Activated CD8-positive, alpha-beta T cell treated with anti-CD3 and anti-CD28 coated beads, Interleukin-2, amount 10 ng/mL, durations not matched to agents 7 days and 5 days (primary cell): Measurements from ENCODE around the gene CD9. TPM values are rescaled to one million over a fixed set of nuclear protein-coding genes. Genes with fewer than 3 reads are reported as not detected.

ENCODE experiments used
- ATAC-seq: fragments of 150-1000 bp; cut with Tn5 transposase; one replicate; pipeline ENCODE4 v1.10.0; 2021; ENCODE audit warnings: moderate library complexity
- CTCF ChIA-PET: fragments of 350-600 bp; sonication (Branson Sonifier 250); formaldehyde crosslinking; loops from one replicate; lab custom pipeline; 2021; ENCODE audit warnings: antibody characterized with exemption; lab: Charles Lee
- POLR2A ChIA-PET: fragments of 350-600 bp; sonication (Branson Sonifier 250); formaldehyde crosslinking; loops from one replicate; lab custom pipeline; 2021; ENCODE audit warnings: antibody characterized with exemption; lab: Charles Lee
- DNase-seq: peaks from one replicate; pipeline ENCODE4 v3.0.0-alpha.2; 2020
- H3K27ac Mint-ChIP-seq: one replicate; pipeline ENCODE4 v1.8.0; 2021; ENCODE audit warnings: mild to moderate bottlenecking, mixed read lengths
- H3K27me3 Mint-ChIP-seq: one replicate; pipeline ENCODE4 v1.8.0; 2021; ENCODE audit warnings: low read depth, mixed read lengths
- H3K36me3 Mint-ChIP-seq: one replicate; pipeline ENCODE4 v1.8.0; 2021; ENCODE audit warnings: low read depth, mixed read lengths
- H3K4me1 Mint-ChIP-seq: one replicate; pipeline ENCODE4 v1.8.0; 2021; ENCODE audit warnings: low read depth, mixed read lengths
- H3K4me3 Mint-ChIP-seq: one replicate; pipeline ENCODE4 v1.8.0; 2021; ENCODE audit warnings: mild to moderate bottlenecking, mixed read lengths
- H3K9me3 Mint-ChIP-seq: one replicate; pipeline ENCODE4 v1.8.0; 2022; ENCODE audit warnings: mixed read lengths; ENCODE audit not compliant: insufficient read depth
- total RNA-seq, 2 experiments: library from RNA; stranded (reverse); gene quantifications; one replicate each; pipeline ENCODE4 v1.2.3, GENCODE V29; 2021

CD9 gene
- total RNA-seq, 2 experiments from 2014 or later, result 11.6 to 11.9 TPM

GRCh38 chr12:6274231-6275221 is 74.3 kb downstream of the CD9 start:
- Mint-ChIP-seq H3K27ac (no peak overlapping the region), H3K9me3 (no peaks in the 10 kb centered on the region), H3K27me3 (peaks cover 17% of the 10 kb centered on the region), H3K4me1 (peaks cover 9% of the 10 kb centered on the region), H3K36me3 (no peaks in the 10 kb centered on the region), H3K4me3 (no peak overlapping the region)
- CTCF ChIA-PET, result interaction anchor here (1.3 to 2.7 kb wide), 3 partner anchors 10 to 79 kb away, joined by 3 to 10 read pairs (median 7); no protein-coding TSS in a partner anchor
- ATAC-seq (no peak), DNase-seq (no peak)
- POLR2A ChIA-PET, result no interaction called here

DNA sequence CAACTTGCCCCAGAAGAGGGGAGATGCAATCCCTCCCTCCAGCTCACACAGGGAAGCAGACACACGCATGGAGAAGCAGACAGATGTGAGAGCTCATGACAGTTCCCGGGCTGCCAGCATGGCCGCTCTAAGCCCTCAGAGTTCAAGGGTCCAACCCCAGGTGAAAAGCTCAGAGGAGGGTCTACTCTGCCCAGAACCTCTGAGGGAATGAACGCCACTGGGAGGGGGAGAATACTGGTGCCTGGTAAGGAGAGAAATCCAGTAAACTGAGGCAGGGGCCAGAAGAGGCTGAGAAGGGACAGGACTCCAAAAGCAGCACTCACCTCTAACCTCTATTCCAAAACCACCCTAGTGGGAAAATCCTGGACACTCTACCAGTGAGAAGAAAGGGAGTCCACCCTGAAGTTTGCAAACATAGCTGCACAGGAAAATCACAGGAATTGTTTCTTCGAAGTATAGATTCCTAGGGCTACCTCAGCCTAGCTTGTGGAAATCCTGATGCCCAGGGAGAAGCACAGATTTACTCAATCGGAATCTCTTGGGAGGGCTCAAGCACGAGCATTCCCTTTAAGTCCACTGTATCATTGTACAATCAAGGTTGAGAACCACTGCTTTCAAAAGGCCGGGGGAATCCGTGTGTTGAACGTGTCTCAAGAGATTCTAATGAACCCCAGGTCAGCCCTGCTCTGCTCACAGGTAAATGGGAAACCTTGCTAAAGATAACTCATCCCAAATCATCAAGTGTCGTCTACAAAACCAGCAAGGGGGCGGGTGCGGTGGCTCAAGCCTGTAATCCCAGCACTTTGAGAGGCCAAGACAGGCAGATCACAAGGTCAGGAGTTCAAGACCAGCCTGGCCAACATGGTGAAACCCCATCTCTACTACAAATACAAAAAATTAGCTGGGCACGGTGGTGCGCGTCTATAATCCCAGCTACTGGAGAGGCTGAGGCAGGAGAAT is 76.0 kb downstream of the CD9 start:
- no peak for DNase-seq
- POLR2A ChIA-PET, result interaction anchor here (0.5 kb wide), 1 partner anchor 1341 kb away, joined by 3 read pairs; no protein-coding TSS in a partner anchor
- Mint-ChIP-seq H3K4me3 (no peak overlapping the region), H3K4me1 (peaks cover 9% of the 10 kb centered on the region), H3K36me3 (no peaks in the 10 kb centered on the region), H3K9me3 (no peaks in the 10 kb centered on the region), H3K27ac (no peak overlapping the region), H3K27me3 (peaks cover 22% of the 10 kb centered on the region)
- ATAC-seq, result no peak
- CTCF ChIA-PET, result interaction anchor here (1.0 to 4.0 kb wide), 9 partner anchors 10 to 288 kb away, joined by 3 to 64 read pairs (median 5); no protein-coding TSS in a partner anchor

DNA sequence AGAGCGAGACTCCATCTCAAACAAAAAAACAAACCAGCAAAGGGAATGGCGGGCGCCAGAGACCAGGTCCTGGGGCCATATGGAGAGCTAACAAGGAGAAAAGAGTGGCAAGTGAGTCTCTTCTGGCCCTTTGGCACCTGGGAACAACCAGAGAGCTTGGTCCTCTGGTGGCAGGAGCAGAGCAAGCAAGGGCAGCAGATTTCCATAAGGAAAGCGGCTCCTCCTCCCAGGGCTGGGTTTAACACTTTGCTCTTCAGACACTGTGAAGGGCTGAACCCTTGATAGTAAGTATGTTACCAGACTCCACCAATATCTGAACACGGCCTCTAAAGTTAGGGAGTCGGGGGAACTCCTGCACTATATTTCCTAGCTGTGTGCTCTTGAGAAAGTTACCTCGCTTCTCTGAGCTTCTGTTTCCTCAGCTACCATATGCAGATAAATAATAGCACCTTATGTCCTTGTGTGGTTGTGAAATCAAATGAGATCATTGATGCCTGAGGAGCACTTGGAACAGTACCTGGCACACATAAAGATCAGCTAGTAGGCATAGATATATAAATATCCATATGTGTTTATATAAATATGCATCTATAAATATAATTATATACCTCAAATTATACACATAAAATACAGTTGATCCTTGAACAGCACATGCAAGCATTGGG is 76.9 kb downstream of the CD9 start:
- POLR2A ChIA-PET, result interaction anchor here (1.2 kb wide), 1 partner anchor 285 kb away, joined by 3 read pairs; no protein-coding TSS in a partner anchor
- Mint-ChIP-seq H3K27me3 (peaks cover 20% of the 10 kb centered on the region), H3K4me1 (peaks cover 9% of the 10 kb centered on the region), H3K36me3 (no peaks in the 10 kb centered on the region), H3K9me3 (no peaks in the 10 kb centered on the region), H3K27ac (no peak overlapping the region), H3K4me3 (no peak overlapping the region)
- DNase-seq, result no peak
- CTCF ChIA-PET, result interaction anchor here (0.8 to 4.0 kb wide), 13 partner anchors 9 to 289 kb away, joined by 3 to 64 read pairs (median 4); no protein-coding TSS in a partner anchor
- no peak for ATAC-seq

DNA sequence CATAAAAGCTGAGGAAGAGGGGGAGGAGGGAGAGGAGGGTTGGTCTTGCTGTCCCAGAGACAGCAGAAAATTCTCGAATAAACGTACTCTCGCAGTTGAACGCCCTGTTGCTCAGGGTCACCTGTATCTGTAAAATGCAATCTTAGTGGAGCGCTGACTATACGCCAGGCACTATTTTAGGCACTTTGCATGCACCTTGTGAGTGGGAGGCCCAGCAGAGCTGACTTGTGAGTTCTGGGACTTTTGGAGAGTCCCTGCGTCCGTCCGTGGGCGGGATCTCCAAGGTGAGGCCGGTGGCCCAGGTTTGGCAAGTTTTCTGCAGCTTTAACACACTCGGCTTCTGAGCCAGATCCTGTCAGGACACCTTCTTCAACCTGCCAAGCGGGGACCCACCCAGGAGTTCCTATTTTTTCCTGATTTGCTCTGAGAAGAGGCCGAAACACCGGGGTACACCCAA is 77.8 kb downstream of the CD9 start:
- H3K9me3 Mint-ChIP-seq, result no peaks in the 10 kb centered on the region
- peak overlapping the region; percentile 61 for H3K27ac Mint-ChIP-seq
- peaks cover 19% of the 10 kb centered on the region for H3K27me3 Mint-ChIP-seq
- peak overlapping the region; percentile 71 for H3K4me3 Mint-ChIP-seq
- H3K36me3 Mint-ChIP-seq, result no peaks in the 10 kb centered on the region
- peaks cover 9% of the 10 kb centered on the region for H3K4me1 Mint-ChIP-seq
- POLR2A ChIA-PET, result interaction anchor here (1.2 kb wide), 1 partner anchor 286 kb away, joined by 3 read pairs; no protein-coding TSS in a partner anchor
- ATAC-seq (no peak), DNase-seq (no peak)
- CTCF ChIA-PET, result interaction anchor here (0.8 to 4.0 kb wide), 19 partner anchors 11 to 290 kb away, joined by 3 to 64 read pairs (median 5); partner anchors contain the start of gene CD9

- no peak overlapping the region for H3K27ac Mint-ChIP-seq
- POLR2A ChIA-PET, result no interaction called here
- peak overlapping the region; percentile 71 for H3K4me3 Mint-ChIP-seq
- H3K4me1 Mint-ChIP-seq, result peaks cover 9% of the 10 kb centered on the region
- H3K36me3 Mint-ChIP-seq, result no peaks in the 10 kb centered on the region
- H3K9me3 Mint-ChIP-seq, result no peaks in the 10 kb centered on the region
- DNase-seq (peak; percentile 84), ATAC-seq (peak; percentile 97)
- CTCF ChIA-PET, result interaction anchor here (0.6 to 4.0 kb wide), 47 partner anchors 8 to 1630 kb away, joined by 3 to 64 read pairs (median 4); partner anchors contain the start of genes AKAP3, CD9 and NDUFA9
- H3K27me3 Mint-ChIP-seq, result peaks cover 19% of the 10 kb centered on the region
Observed at GRCh38 chr12:6278439-6279255, 78.4 kb downstream of the CD9 start.

- Mint-ChIP-seq H3K27ac (no peak overlapping the region), H3K4me3 (peak overlapping the region; percentile 25), H3K9me3 (no peaks in the 10 kb centered on the region), H3K4me1 (peaks cover 9% of the 10 kb centered on the region), H3K36me3 (no peaks in the 10 kb centered on the region), H3K27me3 (peaks cover 19% of the 10 kb centered on the region)
- ATAC-seq (no peak), DNase-seq (no peak)
- POLR2A ChIA-PET, result no interaction called here
- CTCF ChIA-PET, result interaction anchor here (0.6 to 4.0 kb wide), 41 partner anchors 8 to 1630 kb away, joined by 3 to 64 read pairs (median 4); partner anchors contain the start of genes AKAP3, CD9 and NDUFA9
Observed at GRCh38 chr12:6279256-6279628, 79.0 kb downstream of the CD9 start.

GRCh38 chr12:6279631-6280030 is 79.4 kb downstream of the CD9 start:
- Mint-ChIP-seq H3K36me3 (no peaks in the 10 kb centered on the region), H3K4me1 (peaks cover 9% of the 10 kb centered on the region), H3K27me3 (peaks cover 19% of the 10 kb centered on the region), H3K27ac (no peak overlapping the region), H3K4me3 (no peak overlapping the region), H3K9me3 (no peaks in the 10 kb centered on the region)
- ATAC-seq (no peak), DNase-seq (no peak)
- ChIA-PET CTCF (interaction anchor here (0.8 to 4.0 kb wide), 21 partner anchors 7 to 1631 kb away, joined by 3 to 64 read pairs (median 4); partner anchors contain the start of genes AKAP3, CD9 and NDUFA9), POLR2A (no interaction called here)

DNA sequence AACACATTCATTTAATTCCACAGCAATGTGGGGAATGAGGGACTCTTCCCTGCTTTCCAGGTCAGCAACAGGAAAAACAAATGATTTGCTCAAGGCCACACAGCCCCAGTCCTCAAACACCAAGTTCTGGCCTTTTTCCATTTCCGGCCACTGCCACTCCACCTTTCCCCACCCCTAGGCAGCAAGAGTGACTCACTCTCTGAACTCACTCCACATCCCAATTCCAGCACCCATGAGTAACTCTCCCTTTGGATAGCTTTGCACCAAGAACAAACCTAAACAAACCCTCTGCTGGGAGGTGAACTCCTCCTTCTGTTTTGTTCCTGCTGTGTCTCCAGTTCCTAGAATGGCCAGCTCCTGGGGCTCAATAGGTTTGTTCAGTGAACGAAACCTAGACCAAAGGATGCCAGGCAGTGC is 79.9 kb downstream of the CD9 start:
- no peak for ATAC-seq
- Mint-ChIP-seq H3K4me1 (peaks cover 12% of the 10 kb centered on the region), H3K9me3 (no peaks in the 10 kb centered on the region), H3K36me3 (no peaks in the 10 kb centered on the region), H3K4me3 (no peak overlapping the region), H3K27me3 (peaks cover 19% of the 10 kb centered on the region), H3K27ac (no peak overlapping the region)
- POLR2A ChIA-PET, result interaction anchor here (0.6 kb wide), 1 partner anchor 65 kb away, joined by 3 read pairs; no protein-coding TSS in a partner anchor
- CTCF ChIA-PET, result interaction anchor here (1.4 to 4.0 kb wide), 6 partner anchors 50 to 290 kb away, joined by 4 to 64 read pairs (median 14); no protein-coding TSS in a partner anchor
- DNase-seq, result no peak

DNA sequence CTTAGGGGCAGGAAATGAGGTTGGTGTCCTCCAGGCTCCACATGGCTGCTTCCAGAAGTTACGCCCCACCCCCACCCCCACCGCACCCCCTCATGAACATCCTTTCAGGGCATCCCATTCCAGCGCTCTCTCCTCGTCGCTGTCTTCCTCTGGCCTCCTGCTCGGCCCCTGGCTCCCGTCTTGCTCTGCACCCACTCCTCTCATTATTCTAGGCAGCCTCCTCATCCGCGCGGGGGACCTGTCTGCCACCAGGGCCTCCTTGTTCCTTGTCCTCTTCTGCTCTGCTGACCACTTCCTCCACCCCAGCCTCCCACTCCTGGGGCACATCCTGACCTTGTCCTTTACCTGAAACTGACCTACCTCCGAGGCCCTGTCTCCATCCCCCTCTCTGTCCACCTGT is 80.5 kb downstream of the CD9 start:
- Mint-ChIP-seq H3K36me3 (no peaks in the 10 kb centered on the region), H3K4me1 (peaks cover 13% of the 10 kb centered on the region), H3K4me3 (no peak overlapping the region), H3K9me3 (no peaks in the 10 kb centered on the region), H3K27ac (no peak overlapping the region), H3K27me3 (peaks cover 18% of the 10 kb centered on the region)
- CTCF ChIA-PET, result interaction anchor here (2.2 kb wide), 1 partner anchor 87 kb away, joined by 22 read pairs; no protein-coding TSS in a partner anchor
- POLR2A ChIA-PET, result interaction anchor here (0.6 kb wide), 1 partner anchor 66 kb away, joined by 3 read pairs; no protein-coding TSS in a partner anchor
- DNase-seq (no peak), ATAC-seq (no peak)
